ENCODE results near the gene RBFOX2.

Gene RBFOX2

DNA sequence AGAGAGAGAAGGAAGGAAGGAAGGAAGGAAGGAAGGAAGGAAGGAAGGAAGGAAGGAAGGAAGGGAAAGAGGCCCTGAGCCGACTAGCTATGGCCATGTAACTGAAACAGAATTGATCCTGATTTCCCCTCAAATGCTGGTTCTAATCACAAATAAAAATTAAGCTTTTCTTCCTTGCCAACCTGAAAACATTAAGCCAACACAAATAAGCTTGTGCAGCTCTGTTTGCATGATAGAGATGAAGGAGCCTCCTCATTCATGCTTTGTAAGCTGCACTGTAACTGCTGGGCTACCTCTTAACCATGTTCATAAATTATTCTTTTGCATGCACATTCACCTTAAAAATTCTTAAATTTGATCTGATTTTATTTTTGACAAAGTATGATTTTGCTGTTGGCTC lies 338.6 kb downstream of the RBFOX2 start:
- H3K4me3 ChIP-seq (replicated peaks in 1 of 2; ENCODE audit: low read depth in 2 of 2, low read length in 2 of 2) = no peak overlapping the region
- TF ChIP-seq, protein P1, sequence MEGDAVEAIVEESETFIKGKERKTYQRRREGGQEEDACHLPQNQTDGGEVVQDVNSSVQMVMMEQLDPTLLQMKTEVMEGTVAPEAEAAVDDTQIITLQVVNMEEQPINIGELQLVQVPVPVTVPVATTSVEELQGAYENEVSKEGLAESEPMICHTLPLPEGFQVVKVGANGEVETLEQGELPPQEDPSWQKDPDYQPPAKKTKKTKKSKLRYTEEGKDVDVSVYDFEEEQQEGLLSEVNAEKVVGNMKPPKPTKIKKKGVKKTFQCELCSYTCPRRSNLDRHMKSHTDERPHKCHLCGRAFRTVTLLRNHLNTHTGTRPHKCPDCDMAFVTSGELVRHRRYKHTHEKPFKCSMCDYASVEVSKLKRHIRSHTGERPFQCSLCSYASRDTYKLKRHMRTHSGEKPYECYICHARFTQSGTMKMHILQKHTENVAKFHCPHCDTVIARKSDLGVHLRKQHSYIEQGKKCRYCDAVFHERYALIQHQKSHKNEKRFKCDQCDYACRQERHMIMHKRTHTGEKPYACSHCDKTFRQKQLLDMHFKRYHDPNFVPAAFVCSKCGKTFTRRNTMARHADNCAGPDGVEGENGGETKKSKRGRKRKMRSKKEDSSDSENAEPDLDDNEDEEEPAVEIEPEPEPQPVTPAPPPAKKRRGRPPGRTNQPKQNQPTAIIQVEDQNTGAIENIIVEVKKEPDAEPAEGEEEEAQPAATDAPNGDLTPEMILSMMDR (IDR thresholded peaks at IDR 0.05; ENCODE audit: low read depth, low read length) = no peak

GRCh38 chr22:35688913-35689675 lies 339.5 kb downstream of the RBFOX2 start:
- H3K4me3 ChIP-seq (replicated peaks in 1 of 2; ENCODE audit: low read depth in 2 of 2, low read length in 2 of 2) = no peak overlapping the region
- TF ChIP-seq, protein P1 (IDR thresholded peaks at IDR 0.05; ENCODE audit: low read depth, low read length) = no peak
- no peak for DNase-seq (ENCODE audit: low read depth in 2 of 2)

More for the DNA sequence above, 338.6 kb downstream of the RBFOX2 start:
- DNase-seq (ENCODE audit: low read depth in 2 of 2) = no peak
